Measurements from ENCODE around the gene APBA1. TPM values are rescaled to one million over a fixed set of nuclear protein-coding genes. Genes with fewer than 3 reads are reported as not detected.

APBA1 gene
- total RNA-seq, 3 donors from 2014 or later = 10.1 to 14.4 (median 12.7) TPM

GRCh38 chr9:69554945-69555344 lies 117.2 kb downstream of the APBA1 start:
- intact Hi-C loops (cut with DNase I, micrococcal nuclease) = no loop called here
- Histone ChIP-seq H3K36me3 (ENCODE audit: low read depth) (no peaks in the 10 kb centered on the region), H3K4me1 (ENCODE audit: low read depth) (no peaks in the 10 kb centered on the region), H3K9me3 (no peaks in the 10 kb centered on the region), H3K4me3 (no peak overlapping the region)
- DNase-seq (no peak), ATAC-seq (no peak)
- no peak for TF ChIP-seq CTCF (IDR thresholded peaks at IDR 0.05)

- peak; percentile 69 for ATAC-seq
- Histone ChIP-seq H3K36me3 (ENCODE audit: low read depth) (no peaks in the 10 kb centered on the region), H3K9me3 (no peaks in the 10 kb centered on the region), H3K4me1 (ENCODE audit: low read depth) (no peaks in the 10 kb centered on the region), H3K4me3 (no peak overlapping the region)
- DNase-seq = peak in 1 of 3 donors; percentile 31
- intact Hi-C loops (cut with DNase I, micrococcal nuclease) = loop anchor here (5.0 kb wide), 1 partner anchor 127 kb away; no protein-coding TSS in a partner anchor
- TF ChIP-seq CTCF (IDR thresholded peaks at IDR 0.05) = peak; percentile 47
Observed at GRCh38 chr9:69549310-69550202, 122.6 kb downstream of the APBA1 start.

- no peaks in the 10 kb centered on the region for H3K9me3 ChIP-seq
- DNase-seq (no peak), ATAC-seq (no peak)
- no peak for TF ChIP-seq CTCF (IDR thresholded peaks at IDR 0.05)
- intact Hi-C loops (cut with DNase I, micrococcal nuclease) = loop anchor here (5.0 kb wide), 1 partner anchor 126 kb away; no protein-coding TSS in a partner anchor
- H3K4me1 ChIP-seq (ENCODE audit: low read depth) = no peaks in the 10 kb centered on the region
- no peak overlapping the region for H3K4me3 ChIP-seq
- no peaks in the 10 kb centered on the region for H3K36me3 ChIP-seq (ENCODE audit: low read depth)
Observed at GRCh38 chr9:69548681-69549080, 123.5 kb downstream of the APBA1 start.

GRCh38 chr9:69546265-69546664 lies 125.9 kb downstream of the APBA1 start:
- Histone ChIP-seq H3K4me1 (ENCODE audit: low read depth) (no peaks in the 10 kb centered on the region), H3K36me3 (ENCODE audit: low read depth) (no peaks in the 10 kb centered on the region), H3K9me3 (no peaks in the 10 kb centered on the region), H3K4me3 (no peak overlapping the region)
- intact Hi-C loops (cut with DNase I, micrococcal nuclease) = loop anchor here (5.0 kb wide), 1 partner anchor 124 kb away; no protein-coding TSS in a partner anchor
- ATAC-seq (peak; percentile 44), DNase-seq (peak in 2 of 3 donors; percentile 41 to 51)
- peak; percentile 8 for TF ChIP-seq CTCF (IDR thresholded peaks at IDR 0.05)

- no peak for TF ChIP-seq CTCF (IDR thresholded peaks at IDR 0.05)
- no peak overlapping the region for H3K4me3 ChIP-seq
- no peaks in the 10 kb centered on the region for H3K4me1 ChIP-seq (ENCODE audit: low read depth)
- no peak for DNase-seq
- no peaks in the 10 kb centered on the region for H3K9me3 ChIP-seq
- H3K36me3 ChIP-seq (ENCODE audit: low read depth) = no peaks in the 10 kb centered on the region
- intact Hi-C loops (cut with DNase I, micrococcal nuclease) = no loop called here
- peak; percentile 22 for ATAC-seq
Observed at GRCh38 chr9:69542942-69543704, 129.0 kb downstream of the APBA1 start.

Data from mucosa of descending colon (tissue), 3 donors.